HepG2 (cell line): ENCODE data around the gene WDR87. TPM values are rescaled to one million over a fixed set of nuclear protein-coding genes. Genes with fewer than 3 reads are reported as not detected.

Experiments used
- ATAC-seq: fragments of 200-7000 bp; cut with Tn5 transposase; 3 replicates; pipeline ENCODE4 v1.9.1; 2020; ENCODE audit warnings: mild to moderate bottlenecking, moderate library complexity
- BruUV-seq: library from RNA; stranded (reverse); fragments of 400-500 nt; replicated peaks from 2 replicates; lab custom pipeline; 2021; lab: Mats Ljungman, UMichigan
- CTCF ChIA-PET: fragments of 300-600 bp; formaldehyde crosslinking; extraction: SDS; loops from one replicate; lab custom pipeline; 2021; ENCODE audit warnings: low total read pairs, inconsistent platforms, low intra/inter-chr PET ratio; lab: Yijun Ruan, JAX
- POLR2A ChIA-PET: fragments of 350-600 bp; sonication (Branson Sonifier 250); formaldehyde crosslinking; loops from one replicate; lab custom pipeline; 2020; ENCODE audit warnings: antibody characterized with exemption, inconsistent platforms; lab: Yijun Ruan, JAX
- DNase-seq: peaks from one replicate; pipeline ENCODE4 v3.0.0-alpha.2; 2015; ENCODE audit warnings: low spot score
- FAIRE-seq: peaks from 3 replicates; lab custom pipeline; 2011; peaks lifted over from hg19 to GRCh38; lab: Jason Lieb, UNC
- H2AFZ ChIP-seq: one replicate; pipeline ENCODE4 v1.6.1; 2011; ENCODE audit warnings: low read length, inconsistent platforms
- H3K27ac ChIP-seq: fragments of 300-600 bp; 3 replicates; pipeline ENCODE4 v1.8.0; 2011; ENCODE audit warnings: mixed run types, mild to moderate bottlenecking, mixed read lengths, low read length, inconsistent platforms; ENCODE audit not compliant: insufficient read depth; ENCODE audit errors: extremely low read length
- H3K27me3 ChIP-seq, 2 experiments: fragments of 200-600 bp in 1 of 2; 2 replicates in 1 of 2; 3 replicates in 1 of 2; pipeline versions ENCODE4 v1.6.0 to v1.8.0; 2011; ENCODE audit warnings: low read length in 2 of 2, mild to moderate bottlenecking in 2 of 2, moderate library complexity in 2 of 2, inconsistent platforms in 1 of 2; ENCODE audit not compliant: insufficient read depth in 2 of 2, control insufficient read depth in 1 of 2
- H3K36me3 ChIP-seq, 2 experiments: fragments of 200-600 bp in 1 of 2; replicated peaks in 1 of 2; 2 replicates in 1 of 2; 3 replicates in 1 of 2; pipeline versions ENCODE4 v1.5.1 to v1.8.0; 2011; ENCODE audit warnings: low read length in 2 of 2, inconsistent platforms in 1 of 2; ENCODE audit not compliant: insufficient read depth in 2 of 2, control insufficient read depth in 1 of 2
- H3K4me1 ChIP-seq: 2 replicates; pipeline ENCODE4 v1.5.1; 2012; ENCODE audit warnings: low read length, inconsistent platforms; ENCODE audit not compliant: insufficient read depth
- H3K4me2 ChIP-seq: 2 replicates; pipeline ENCODE4 v1.6.0; 2011; ENCODE audit warnings: low read depth, low read length, inconsistent platforms
- H3K4me3 ChIP-seq, 3 experiments: fragments of 200-600 bp in 1 of 3; sonication (generic), shearing (Covaris generic) in 1 of 3; replicated peaks in 1 of 3; 2 replicates each; pipeline ENCODE4 v1.5.1; 2011 to 2016; ENCODE audit warnings: low read length in 3 of 3, inconsistent platforms in 2 of 3, low read depth in 2 of 3, mild to moderate bottlenecking in 2 of 3, control low read depth in 1 of 3, mixed read lengths in 1 of 3; ENCODE audit not compliant: insufficient read depth in 1 of 3
- H3K79me2 ChIP-seq: one replicate; pipeline ENCODE4 v1.6.1; 2011; ENCODE audit warnings: low read length, inconsistent platforms; ENCODE audit not compliant: insufficient read depth
- H3K9ac ChIP-seq: 2 replicates; pipeline ENCODE4 v1.6.0; 2011; ENCODE audit warnings: mild to moderate bottlenecking, low read depth, low read length, inconsistent platforms; ENCODE audit not compliant: insufficient read depth
- H3K9me3 ChIP-seq: 2 replicates; pipeline ENCODE4 v1.5.1; 2012; ENCODE audit warnings: mild to moderate bottlenecking, low read length
- H4K20me1 ChIP-seq: 2 replicates; pipeline ENCODE4 v1.6.0; 2011; ENCODE audit warnings: inconsistent platforms, mild to moderate bottlenecking, low read length, moderate library complexity; ENCODE audit not compliant: insufficient read depth
- AGO2 ChIP-seq: fragments of 200-400 bp; formaldehyde crosslinking; optimal IDR thresholded peaks from 2 replicates; pipeline ENCODE3; 2017; ENCODE audit warnings: mild to moderate bottlenecking, low read depth, low read length, moderate library complexity
- GABPB1 ChIP-seq: IDR thresholded peaks from 2 replicates; pipeline ENCODE4 v1.6.1; 2016; ENCODE audit warnings: mild to moderate bottlenecking, missing genetic modification reagents, moderate library complexity, missing compliant biosample characterization
- HNRNPL ChIP-seq: fragments of 200-400 bp; formaldehyde crosslinking; IDR thresholded peaks from 2 replicates; pipeline ENCODE4 v1.6.1; 2017; ENCODE audit warnings: mild to moderate bottlenecking, low read depth, low read length
- MAFK ChIP-seq, 2 experiments: IDR thresholded peaks in 1 of 2; conservative IDR thresholded peaks in 1 of 2; 2 replicates each; pipeline ENCODE4 v1.6.1; 2011; ENCODE audit warnings: improper control_type of control experiment in 2 of 2, low read length in 2 of 2
- NFE2L2 ChIP-seq: fragments of 150-350 bp; IDR thresholded peaks from 2 replicates; pipeline ENCODE4 v1.6.1; 2014; ENCODE audit warnings: low read length
- NPAS2 ChIP-seq: sonication (generic); formaldehyde crosslinking; IDR thresholded peaks from 2 replicates; pipeline ENCODE4 v1.8.0; 2022; ENCODE audit warnings: mild to moderate bottlenecking, missing genetic modification reagents, borderline replicate concordance
- NR0B2 ChIP-seq: sonication (generic); formaldehyde crosslinking; IDR thresholded peaks from 2 replicates; pipeline ENCODE4 v1.4.0; 2020; ENCODE audit warnings: mild to moderate bottlenecking, missing genetic modification reagents
- RBAK ChIP-seq: sonication (generic); formaldehyde crosslinking; IDR thresholded peaks from 2 replicates; pipeline ENCODE4 v1.5.1; 2020; ENCODE audit warnings: mild to moderate bottlenecking, missing genetic modification reagents
- REXO4 ChIP-seq: sonication (generic); formaldehyde crosslinking; IDR thresholded peaks from 2 replicates; pipeline ENCODE4 v1.8.0; 2022; ENCODE audit warnings: missing genetic modification reagents, mild to moderate bottlenecking, borderline replicate concordance
- RNF2 ChIP-seq: fragments of 450-650 bp; conservative IDR thresholded peaks from 2 replicates; pipeline ENCODE4 v1.6.1; 2016; ENCODE audit warnings: low read depth
- ZFP90 ChIP-seq: sonication (generic); formaldehyde crosslinking; IDR thresholded peaks from 2 replicates; pipeline ENCODE4 v1.8.0; 2022; ENCODE audit warnings: missing genetic modification reagents, mild to moderate bottlenecking, inconsistent platforms, borderline replicate concordance
- ZNF3 ChIP-seq: IDR thresholded peaks from 2 replicates; pipeline ENCODE4 v1.7.0; 2017; ENCODE audit warnings: inconsistent platforms
- ZNF343 ChIP-seq: sonication (generic); formaldehyde crosslinking; IDR thresholded peaks from 2 replicates; pipeline ENCODE4 v1.4.0; 2020; ENCODE audit warnings: mild to moderate bottlenecking, missing genetic modification reagents
- ZNF503 ChIP-seq: sonication (generic); formaldehyde crosslinking; IDR thresholded peaks from 2 replicates; pipeline ENCODE4 v1.4.0; 2020; ENCODE audit warnings: missing genetic modification reagents
- ZNF547 ChIP-seq: sonication (generic); formaldehyde crosslinking; IDR thresholded peaks from 2 replicates; pipeline ENCODE4 v1.5.1; 2020; ENCODE audit warnings: mild to moderate bottlenecking, missing genetic modification reagents
- ZNF550 ChIP-seq: sonication (generic); formaldehyde crosslinking; IDR thresholded peaks from 2 replicates; pipeline ENCODE4 v1.4.0; 2020; ENCODE audit warnings: mild to moderate bottlenecking, missing genetic modification reagents, borderline replicate concordance
- ZNF609 ChIP-seq: sonication (generic); formaldehyde crosslinking; IDR thresholded peaks from 2 replicates; pipeline ENCODE4 v1.4.0; 2020; ENCODE audit warnings: mild to moderate bottlenecking, missing genetic modification reagents, borderline replicate concordance
- ZNF674 ChIP-seq: sonication (generic); formaldehyde crosslinking; IDR thresholded peaks from 2 replicates; pipeline ENCODE4 v1.5.0; 2020; ENCODE audit warnings: low read depth, mild to moderate bottlenecking, missing genetic modification reagents
- ZNF777 ChIP-seq: sonication (generic); formaldehyde crosslinking; IDR thresholded peaks from 2 replicates; pipeline ENCODE4 v1.4.0; 2020; ENCODE audit warnings: missing genetic modification reagents
- WGBS: methylation state at CpG from one replicate; pipeline ENCODE4 v1.1.6; 2017; ENCODE audit warnings: low lambda C conversion rate; 5-methylcytosine and 5-hydroxymethylcytosine counted together
- in situ Hi-C: cut with HindIII; loops from 2 replicates; pipeline ENCODE4 v1.10.0; 2017; ENCODE audit warnings: low pct_unique_long_range_greater_than_20kb; ENCODE audit not compliant: extremely low pct_ligation_motif_present
- intact Hi-C: fragments of 100-400 bp; cut with micrococcal nuclease; formaldehyde crosslinking; loops from one replicate; pipeline ENCODE4 v1.10.0; 2022; ENCODE audit not compliant: unreplicated experiment
- polyA plus RNA-seq, 8 experiments: library from polyadenylated mRNA; depleted of rRNA in 3 of 8; stranded (reverse) in 7 of 8; unstranded in 1 of 8; fragments of >200 nt; fragmentation: Illumina TruSeq in 4 of 8; extraction: Trizol in 4 of 8; gene quantifications; 2 replicates each; pipeline versions ENCODE4 v1.2.1 to v1.2.3, GENCODE V29; 2011 to 2016; ENCODE audit warnings: low read depth in 4 of 8, missing spikeins in 1 of 8, mixed read lengths in 1 of 8; ENCODE audit not compliant: insufficient read depth in 1 of 8
- total RNA-seq, 5 experiments: library from RNA; depleted of rRNA; stranded (reverse); fragments of >200 nt; fragmentation: Illumina TruSeq; extraction: Trizol; gene quantifications; 2 replicates each; pipeline ENCODE4 v1.2.3, GENCODE V29; 2016; ENCODE audit warnings: low read depth in 1 of 5

The WDR87 gene
- total and polyA plus RNA-seq, 2 of the 13 experiments (the other 11 are each of a cell fraction or from before 2014, with no cell fraction given) = not detected

- TF ChIP-seq MAFK (conservative IDR thresholded peaks at IDR 0.05 in 1 of 2, IDR thresholded peaks at IDR 0.05 in 1 of 2; ENCODE audit: low read length in 2 of 2) (no peak), GABPB1 (no peak), ZNF3 (no peak), NR0B2 (CRISPR knock-in tag) (no peak), HNRNPL (no peak), NPAS2 (CRISPR knock-in tag) (no peak), NFE2L2 (no peak), RBAK (CRISPR knock-in tag) (no peak), ZNF343 (CRISPR knock-in tag) (no peak)
These were observed 41.4 kb upstream of the WDR87 start (continued) for GRCh38 chr19:37947778-37948177.

- Histone ChIP-seq H3K9ac (no peak overlapping the region), H3K9me3 (no peaks in the 10 kb centered on the region), H2AFZ (no peak overlapping the region), H3K36me3 (no peaks in the 10 kb centered on the region), H3K79me2 (peaks cover 13% of the 10 kb centered on the region), H3K4me1 (peaks cover 33% of the 10 kb centered on the region), H3K4me3 (no peak overlapping the region), H3K27ac (no peak overlapping the region), H3K27me3 (no peaks in the 10 kb centered on the region; a peak in 1 of 5 replicates), H3K4me2 (no peak overlapping the region), H4K20me1 (no peaks in the 10 kb centered on the region; the same call in none of the 2 replicates)
- ChIA-PET POLR2A (no interaction called here), CTCF (no interaction called here)
- in situ Hi-C loops = no loop called here
- intact Hi-C loops = no loop called here
- no peak for DNase-seq
- FAIRE-seq = no peak
- no peak for ATAC-seq
- 96% methylated on average over 6 of the region's 6 CpGs for WGBS
- BruUV-seq = no TSS peak
- TF ChIP-seq ZNF609 (no peak), ZNF550 (no peak), AGO2 (no peak), ZNF547 (CRISPR knock-in tag) (no peak), ZFP90 (no peak), ZNF777 (CRISPR knock-in tag) (no peak), ZNF674 (CRISPR knock-in tag) (no peak), ZNF503 (CRISPR knock-in tag) (no peak), RNF2 (no peak), REXO4 (CRISPR knock-in tag) (no peak)
These were observed 39.7 kb upstream of the WDR87 start for GRCh38 chr19:37946132-37946531.
